ENCODE data around the gene EIF2AK3.
A peak's percentile ranks its signal among the peaks of the same experiment; 100 is the strongest.

The EIF2AK3 gene

DNA sequence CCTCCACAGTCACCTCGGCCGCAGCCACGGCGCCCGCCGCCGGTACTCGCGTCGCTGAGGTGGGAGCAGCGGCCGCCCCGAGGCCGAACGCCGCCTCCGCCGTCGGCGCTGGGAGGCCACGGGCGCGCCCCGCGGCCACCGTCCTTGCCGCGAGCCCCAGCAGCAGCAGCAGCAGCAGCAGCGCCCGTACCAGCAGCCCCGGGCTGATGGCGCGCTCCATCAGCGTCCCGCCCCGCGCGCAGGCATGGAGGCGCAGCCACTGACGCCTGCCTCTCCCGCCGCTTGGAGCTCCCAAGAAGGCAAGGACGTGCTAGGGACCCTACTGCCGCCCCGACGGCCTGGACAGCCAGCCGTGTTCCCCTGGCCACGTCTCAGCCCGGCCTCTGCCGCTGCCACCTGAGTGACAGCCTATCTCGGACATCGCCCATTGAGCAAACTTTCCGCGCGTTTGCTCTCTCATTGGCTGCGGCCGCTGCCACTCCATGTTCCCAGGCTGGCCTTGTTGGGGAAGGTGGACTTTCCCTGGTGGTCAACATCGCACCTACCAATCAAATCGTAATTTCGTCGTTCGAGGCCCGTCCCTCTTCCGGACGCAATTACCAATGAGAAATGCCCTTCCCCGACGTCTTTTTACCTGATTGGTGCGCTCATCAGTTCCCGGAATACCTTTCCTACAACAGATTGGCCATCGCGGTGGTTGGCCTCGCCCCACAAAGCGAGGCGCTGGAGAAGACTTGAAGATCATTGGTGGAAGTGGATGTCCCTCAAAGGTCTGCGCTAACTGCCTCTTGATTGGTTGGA lies at the start of gene EIF2AK3:
EIF2AK3 (minus strand) TSS at position 410 of the 801 bp plus-strand sequence; CDS start at position 220, 190 bp downstream.
- peak; percentile 87 to 97 for DNase-seq (ENCODE audit: low spot score in 2 of 2)
- Mint-ChIP-seq H3K27ac (no peak within 1 kb of the TSS), H3K4me3 (no peak within 1 kb of the TSS), H3K4me1 (peaks cover 9% of the 10 kb centered on the region), H3K36me3 (peaks cover 13% of the 10 kb centered on the region), H3K9me3 (no peaks in the 10 kb centered on the region)
- ATAC-seq, result peak; percentile 92

- Mint-ChIP-seq H3K27ac (no peak overlapping the region), H3K4me3 (no peak overlapping the region), H3K36me3 (no peaks in the 10 kb centered on the region), H3K4me1 (no peaks in the 10 kb centered on the region), H3K9me3 (no peaks in the 10 kb centered on the region)
- ATAC-seq (no peak), DNase-seq (ENCODE audit: low spot score in 2 of 2) (no peak)
Measured at GRCh38 chr2:88673363-88673762, 46.1 kb upstream of the EIF2AK3 start.

GRCh38 chr2:88671786-88672427 lies 44.6 kb upstream of the EIF2AK3 start:
- Mint-ChIP-seq H3K9me3 (no peaks in the 10 kb centered on the region), H3K4me3 (no peak overlapping the region), H3K36me3 (no peaks in the 10 kb centered on the region), H3K27ac (peak overlapping the region; percentile 38), H3K4me1 (peaks cover 5% of the 10 kb centered on the region)
- ATAC-seq (peak; percentile 64), DNase-seq (ENCODE audit: low spot score in 2 of 2) (no peak)

GRCh38 chr2:88669482-88670214 lies 42.4 kb upstream of the EIF2AK3 start:
- no peak overlapping the region for H3K4me3 Mint-ChIP-seq
- no peak overlapping the region for H3K27ac Mint-ChIP-seq
- H3K9me3 Mint-ChIP-seq, result no peaks in the 10 kb centered on the region
- peaks cover 5% of the 10 kb centered on the region for H3K4me1 Mint-ChIP-seq
- no peaks in the 10 kb centered on the region for H3K36me3 Mint-ChIP-seq
- peak; percentile 78 for ATAC-seq
- no peak for DNase-seq (ENCODE audit: low spot score in 2 of 2)

- Mint-ChIP-seq H3K9me3 (no peaks in the 10 kb centered on the region), H3K27ac (no peak overlapping the region), H3K36me3 (no peaks in the 10 kb centered on the region), H3K4me1 (peaks cover 5% of the 10 kb centered on the region), H3K4me3 (no peak overlapping the region)
- no peak for ATAC-seq
- DNase-seq (ENCODE audit: low spot score in 2 of 2), result no peak
Measured at GRCh38 chr2:88668862-88669261, 41.6 kb upstream of the EIF2AK3 start.

DNA sequence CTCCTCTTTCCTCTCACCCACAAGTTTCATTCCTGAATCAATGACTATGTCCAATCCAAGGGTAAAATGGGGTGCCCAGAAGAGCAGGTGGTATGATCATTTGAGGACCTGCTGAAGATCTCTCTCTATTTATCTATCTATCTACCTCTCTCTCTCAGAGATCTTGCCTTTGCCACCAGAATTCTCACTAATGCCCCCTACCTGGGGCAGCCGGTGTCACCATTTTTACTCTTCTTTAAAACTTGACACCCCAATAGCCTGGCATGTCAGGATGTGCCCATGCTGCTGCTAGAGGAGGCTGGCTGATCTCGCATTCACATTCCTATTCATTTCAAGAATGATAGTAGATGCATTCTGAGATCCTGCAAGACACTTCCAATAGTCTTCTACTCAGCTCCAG lies 40.0 kb upstream of the EIF2AK3 start:
- no peak for ATAC-seq
- no peak for DNase-seq (ENCODE audit: low spot score in 2 of 2)
- H3K9me3 Mint-ChIP-seq, result no peaks in the 10 kb centered on the region
- H3K36me3 Mint-ChIP-seq, result no peaks in the 10 kb centered on the region
- peaks cover 5% of the 10 kb centered on the region for H3K4me1 Mint-ChIP-seq
- no peak overlapping the region for H3K4me3 Mint-ChIP-seq
- H3K27ac Mint-ChIP-seq, result peak overlapping the region; percentile 10

GRCh38 chr2:88666576-88666975 lies 39.3 kb upstream of the EIF2AK3 start:
- ATAC-seq (peak; percentile 61), DNase-seq (ENCODE audit: low spot score in 2 of 2) (no peak)
- Mint-ChIP-seq H3K4me1 (peaks cover 5% of the 10 kb centered on the region), H3K36me3 (no peaks in the 10 kb centered on the region), H3K27ac (peak overlapping the region; percentile 10), H3K9me3 (no peaks in the 10 kb centered on the region), H3K4me3 (no peak overlapping the region)

DNA sequence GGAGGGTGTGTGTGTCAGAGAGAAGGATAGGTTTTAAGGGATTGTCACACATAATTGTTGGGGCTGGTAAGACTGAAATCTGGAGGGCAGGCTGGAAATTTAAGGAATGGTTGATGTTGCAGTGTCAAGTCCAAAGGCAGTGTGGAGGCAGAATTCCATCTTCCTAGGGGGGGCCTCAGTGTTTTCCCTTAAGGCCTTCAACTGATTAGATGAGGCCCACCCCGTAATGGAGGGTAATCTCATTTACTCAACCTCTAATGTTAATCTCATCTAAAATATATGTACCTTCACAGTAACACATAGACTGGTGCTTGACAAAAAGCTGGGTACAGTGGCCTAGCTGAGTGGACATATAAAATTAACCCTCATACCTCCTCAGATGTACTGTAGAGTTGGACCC lies 33.4 kb upstream of the EIF2AK3 start:
- Mint-ChIP-seq H3K27ac (no peak overlapping the region), H3K4me1 (no peaks in the 10 kb centered on the region), H3K36me3 (no peaks in the 10 kb centered on the region), H3K4me3 (no peak overlapping the region), H3K9me3 (no peaks in the 10 kb centered on the region)
- DNase-seq (ENCODE audit: low spot score in 2 of 2) (no peak), ATAC-seq (no peak)

DNA sequence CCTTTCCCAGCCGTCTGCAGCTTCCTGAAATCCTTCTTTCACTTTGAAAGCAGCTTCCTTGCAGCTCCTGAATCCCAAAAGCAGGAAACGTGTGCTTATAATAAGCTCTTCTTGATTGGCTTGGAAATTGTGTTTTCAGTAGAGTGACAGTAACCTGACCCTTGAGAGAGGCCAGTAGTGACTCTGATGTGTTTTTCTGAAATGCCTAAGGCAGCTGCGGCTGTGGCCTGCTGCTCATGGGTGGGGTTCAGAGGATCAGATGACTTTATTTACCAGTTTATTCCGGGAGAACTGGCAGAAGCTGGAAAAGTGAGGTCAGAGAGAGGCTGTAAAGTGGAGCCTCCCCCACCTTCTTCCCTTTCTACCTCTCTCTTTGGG lies 32.3 kb upstream of the EIF2AK3 start:
- no peak for DNase-seq (ENCODE audit: low spot score in 2 of 2)
- no peaks in the 10 kb centered on the region for H3K9me3 Mint-ChIP-seq
- H3K36me3 Mint-ChIP-seq, result no peaks in the 10 kb centered on the region
- H3K27ac Mint-ChIP-seq, result no peak overlapping the region
- H3K4me3 Mint-ChIP-seq, result no peak overlapping the region
- ATAC-seq, result no peak
- no peaks in the 10 kb centered on the region for H3K4me1 Mint-ChIP-seq

GRCh38 chr2:88658881-88659537 lies 31.7 kb upstream of the EIF2AK3 start:
- Mint-ChIP-seq H3K36me3 (no peaks in the 10 kb centered on the region), H3K27ac (no peak overlapping the region), H3K9me3 (no peaks in the 10 kb centered on the region), H3K4me1 (no peaks in the 10 kb centered on the region), H3K4me3 (no peak overlapping the region)
- DNase-seq (ENCODE audit: low spot score in 2 of 2) (no peak), ATAC-seq (no peak)

DNA sequence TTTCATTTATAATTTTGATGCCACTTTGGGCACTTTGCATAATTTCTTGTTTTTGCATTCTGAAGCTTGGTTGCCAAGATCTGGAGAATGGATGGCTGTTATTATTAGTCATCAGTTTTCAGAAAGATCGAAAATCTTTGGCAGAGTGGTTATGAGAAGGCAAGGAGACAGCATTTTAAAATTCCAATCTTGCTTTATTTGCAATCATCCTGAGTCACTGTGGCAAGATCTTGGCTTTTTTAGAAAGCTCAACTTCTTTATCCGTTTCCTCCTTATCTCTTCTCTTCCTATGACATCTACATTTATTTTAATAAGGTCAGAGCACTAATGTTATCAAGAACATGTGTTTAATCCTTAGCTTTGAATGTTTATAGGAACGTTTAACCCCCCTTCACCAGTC lies 31.1 kb upstream of the EIF2AK3 start:
- Mint-ChIP-seq H3K36me3 (no peaks in the 10 kb centered on the region), H3K4me3 (no peak overlapping the region), H3K4me1 (no peaks in the 10 kb centered on the region), H3K27ac (no peak overlapping the region), H3K9me3 (no peaks in the 10 kb centered on the region)
- no peak for ATAC-seq
- no peak for DNase-seq (ENCODE audit: low spot score in 2 of 2)

GRCh38 chr2:88657131-88657530 lies 29.9 kb upstream of the EIF2AK3 start:
- Mint-ChIP-seq H3K9me3 (no peaks in the 10 kb centered on the region), H3K27ac (no peak overlapping the region), H3K4me1 (no peaks in the 10 kb centered on the region), H3K36me3 (no peaks in the 10 kb centered on the region), H3K4me3 (no peak overlapping the region)
- ATAC-seq (no peak), DNase-seq (ENCODE audit: low spot score in 2 of 2) (no peak)

DNA sequence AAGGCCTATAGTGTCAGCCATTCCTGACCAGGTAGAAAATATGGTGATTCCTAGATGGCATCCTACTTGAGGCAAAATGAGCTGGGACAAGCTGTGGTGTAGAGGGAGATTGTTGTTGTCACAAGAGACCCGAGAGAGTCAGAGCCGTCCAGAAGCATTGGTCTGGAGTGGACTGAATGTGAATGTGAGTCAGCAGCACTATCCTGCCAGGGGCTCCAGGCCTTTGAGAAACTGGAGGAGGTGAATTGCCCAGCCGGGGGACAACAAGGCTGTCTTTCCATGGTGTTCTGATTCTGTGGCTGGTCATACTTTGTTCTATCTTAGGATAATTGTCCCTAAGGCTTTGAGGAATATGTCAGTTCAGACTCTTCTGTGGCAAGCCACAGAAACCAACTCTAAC lies 29.4 kb upstream of the EIF2AK3 start:
- DNase-seq (ENCODE audit: low spot score in 2 of 2), result no peak
- ATAC-seq, result no peak
- Mint-ChIP-seq H3K36me3 (no peaks in the 10 kb centered on the region), H3K4me1 (no peaks in the 10 kb centered on the region), H3K27ac (no peak overlapping the region), H3K9me3 (no peaks in the 10 kb centered on the region), H3K4me3 (no peak overlapping the region)

DNA sequence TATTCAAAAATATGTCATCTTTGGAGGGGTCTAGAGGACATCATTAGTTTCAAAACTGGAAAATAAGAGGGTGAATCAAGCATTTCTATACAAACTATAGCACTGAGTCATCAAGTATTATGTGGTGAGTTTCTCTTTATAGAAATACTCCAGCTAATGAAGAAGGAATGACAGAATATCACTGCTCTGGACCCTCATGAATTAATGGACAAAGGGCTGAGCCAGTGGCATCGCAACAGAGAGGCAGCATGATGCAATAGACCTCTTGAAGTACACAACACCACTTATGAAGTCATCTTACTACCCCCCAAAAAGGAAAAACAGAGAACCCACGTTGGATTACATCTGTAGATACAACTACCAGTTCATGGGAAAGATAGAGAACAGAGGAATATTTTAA lies 27.4 kb upstream of the EIF2AK3 start:
- no peak overlapping the region for H3K4me3 Mint-ChIP-seq
- ATAC-seq, result no peak
- no peaks in the 10 kb centered on the region for H3K9me3 Mint-ChIP-seq
- no peak for DNase-seq (ENCODE audit: low spot score in 2 of 2)
- no peaks in the 10 kb centered on the region for H3K4me1 Mint-ChIP-seq
- H3K27ac Mint-ChIP-seq, result no peak overlapping the region
- H3K36me3 Mint-ChIP-seq, result no peaks in the 10 kb centered on the region

GRCh38 chr2:88651646-88652045 lies 24.4 kb upstream of the EIF2AK3 start:
- H3K4me1 Mint-ChIP-seq, result no peaks in the 10 kb centered on the region
- no peaks in the 10 kb centered on the region for H3K9me3 Mint-ChIP-seq
- H3K4me3 Mint-ChIP-seq, result no peak overlapping the region
- no peaks in the 10 kb centered on the region for H3K36me3 Mint-ChIP-seq
- H3K27ac Mint-ChIP-seq, result no peak overlapping the region
- ATAC-seq (no peak), DNase-seq (ENCODE audit: low spot score in 2 of 2) (no peak)

Measured in stimulated activated effector memory CD8-positive, alpha-beta T cell treated with anti-CD3 and anti-CD28 coated beads, Interleukin-12 subunit alpha, Interleukin-12 subunit beta, amount 100 ng/mL, for 72 hours (primary cell).